Endothelial cell of umbilical vein (primary cell): ENCODE results near the gene C1QC.

Experiments
- EZH2 ChIP-seq: IDR thresholded peaks from 2 replicates; pipeline ENCODE4 v1.6.1; 2012; ENCODE audit warnings: borderline replicate concordance, low read depth, mild to moderate bottlenecking, moderate library complexity, low read length, inconsistent platforms; ENCODE audit not compliant: severe bottlenecking
- POLR2AphosphoS5 ChIP-seq: IDR thresholded peaks from 2 replicates; pipeline ENCODE4 v1.6.1; 2012; ENCODE audit warnings: low read depth, mild to moderate bottlenecking, control low read depth, low read length, moderate library complexity; ENCODE audit not compliant: insufficient read depth
- TF ChIP-seq, protein P1 (sequence below), 2 donors: IDR thresholded peaks; 1 replicate in 1 of 2; 2 replicates in 1 of 2; pipeline ENCODE4 v1.5.1; 2011; ENCODE audit warnings: low read length in 2 of 2, mild to moderate bottlenecking in 2 of 2, moderate library complexity in 2 of 2, control low read depth in 1 of 2, inconsistent platforms in 1 of 2, low read depth in 1 of 2; ENCODE audit not compliant: insufficient read depth in 1 of 2; ENCODE audit errors: extremely low read depth in 1 of 2
- TF ChIP-seq, protein P2 (sequence below): IDR thresholded peaks from 2 replicates; pipeline ENCODE4 v1.6.1; 2011; ENCODE audit not compliant: insufficient read depth, insufficient read length

DNA sequence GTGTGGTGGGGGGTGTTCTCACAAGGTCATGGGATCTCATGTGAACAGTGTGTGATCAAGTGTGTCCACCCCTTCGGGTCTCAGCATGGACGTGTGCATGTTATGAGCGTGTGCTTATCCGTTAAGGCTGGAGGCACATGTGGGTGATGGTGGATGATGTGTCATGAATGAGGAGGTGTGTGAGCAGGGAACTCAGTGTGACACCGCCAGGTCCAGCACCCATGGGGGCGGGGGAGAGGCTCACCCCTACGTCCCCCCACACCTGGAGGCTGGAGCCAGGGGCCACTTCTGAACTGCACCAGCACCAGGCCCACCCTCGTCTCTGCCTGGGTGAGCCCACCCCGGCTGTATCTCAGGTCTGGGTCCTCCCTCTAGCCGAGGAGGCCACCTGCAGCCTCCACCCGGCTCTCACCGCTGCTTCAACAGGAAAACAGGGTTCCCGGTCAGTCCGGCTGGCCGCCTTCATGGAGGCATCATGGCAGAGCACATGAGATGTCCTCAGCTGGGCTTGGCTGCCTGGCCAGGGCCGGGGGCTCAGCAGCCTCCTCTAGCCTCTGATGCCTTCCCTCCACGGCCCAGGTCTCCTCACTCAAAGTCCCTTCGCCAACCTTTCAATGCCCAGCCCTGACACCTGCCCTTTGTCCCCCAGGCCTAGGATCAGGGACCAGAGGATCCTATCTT is 41.2 kb upstream of the C1QC start:
- TF ChIP-seq, protein P1, sequence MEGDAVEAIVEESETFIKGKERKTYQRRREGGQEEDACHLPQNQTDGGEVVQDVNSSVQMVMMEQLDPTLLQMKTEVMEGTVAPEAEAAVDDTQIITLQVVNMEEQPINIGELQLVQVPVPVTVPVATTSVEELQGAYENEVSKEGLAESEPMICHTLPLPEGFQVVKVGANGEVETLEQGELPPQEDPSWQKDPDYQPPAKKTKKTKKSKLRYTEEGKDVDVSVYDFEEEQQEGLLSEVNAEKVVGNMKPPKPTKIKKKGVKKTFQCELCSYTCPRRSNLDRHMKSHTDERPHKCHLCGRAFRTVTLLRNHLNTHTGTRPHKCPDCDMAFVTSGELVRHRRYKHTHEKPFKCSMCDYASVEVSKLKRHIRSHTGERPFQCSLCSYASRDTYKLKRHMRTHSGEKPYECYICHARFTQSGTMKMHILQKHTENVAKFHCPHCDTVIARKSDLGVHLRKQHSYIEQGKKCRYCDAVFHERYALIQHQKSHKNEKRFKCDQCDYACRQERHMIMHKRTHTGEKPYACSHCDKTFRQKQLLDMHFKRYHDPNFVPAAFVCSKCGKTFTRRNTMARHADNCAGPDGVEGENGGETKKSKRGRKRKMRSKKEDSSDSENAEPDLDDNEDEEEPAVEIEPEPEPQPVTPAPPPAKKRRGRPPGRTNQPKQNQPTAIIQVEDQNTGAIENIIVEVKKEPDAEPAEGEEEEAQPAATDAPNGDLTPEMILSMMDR (IDR thresholded peaks at IDR 0.05; ENCODE audit: extremely low read depth in 1 of 2, insufficient read depth in 1 of 2, low read depth in 1 of 2, low read length in 2 of 2): no peak
- TF ChIP-seq POLR2AphosphoS5: no peak
- TF ChIP-seq, protein P2, sequence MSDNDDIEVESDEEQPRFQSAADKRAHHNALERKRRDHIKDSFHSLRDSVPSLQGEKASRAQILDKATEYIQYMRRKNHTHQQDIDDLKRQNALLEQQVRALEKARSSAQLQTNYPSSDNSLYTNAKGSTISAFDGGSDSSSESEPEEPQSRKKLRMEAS: no peak
- TF ChIP-seq EZH2: no peak
